Activated CD8-positive, alpha-beta memory T cell treated with anti-CD3 and anti-CD28 coated beads for 36 hours (primary cell): Measurements from ENCODE around the gene ELL. TPM values are rescaled to one million over a fixed set of nuclear protein-coding genes. Genes with fewer than 3 reads are reported as not detected.

Experiments
- CTCF ChIA-PET: fragments of 350-600 bp; sonication (Branson Sonifier 250); formaldehyde crosslinking; loops from one replicate; lab custom pipeline; 2021; ENCODE audit warnings: antibody characterized with exemption; lab: Charles Lee
- POLR2A ChIA-PET: fragments of 350-600 bp; sonication (Branson Sonifier 250); formaldehyde crosslinking; loops from one replicate; lab custom pipeline; 2021; ENCODE audit warnings: antibody characterized with exemption; lab: Charles Lee
- total RNA-seq, 2 experiments: library from RNA; stranded (reverse); gene quantifications; one replicate each; pipeline ENCODE4 v1.2.3, GENCODE V29; 2021

The ELL gene
- total RNA-seq, 2 experiments from 2014 or later = 22.6 to 24.3 TPM

- ChIA-PET POLR2A (no interaction called here), CTCF (interaction anchor here (1.8 kb wide), 1 partner anchor 56 kb away, joined by 4 read pairs; no protein-coding TSS in a partner anchor)
These were observed 16.2 kb upstream of the ELL start for GRCh38 chr19:18538115-18538514.

DNA sequence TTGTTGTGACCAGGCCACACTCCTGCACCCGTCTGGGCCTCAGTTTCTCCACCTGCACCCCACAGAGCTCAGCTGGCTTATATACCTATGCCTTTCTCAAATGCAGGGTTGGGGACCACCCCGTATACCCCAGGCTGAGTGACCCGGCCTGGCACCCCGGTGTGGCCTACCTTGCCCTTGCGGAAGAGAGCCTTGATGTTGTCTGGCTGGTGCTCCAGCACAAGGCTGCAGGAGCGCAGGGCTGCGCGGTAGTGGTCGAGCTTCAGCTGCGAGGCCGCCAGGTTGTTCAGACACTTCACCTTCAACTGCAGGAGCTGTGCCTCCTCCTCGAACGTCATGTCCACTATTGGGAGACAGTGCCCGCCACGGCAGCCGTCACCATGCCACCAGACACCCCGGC is 15.6 kb upstream of the ELL start:
- ChIA-PET CTCF (no interaction called here), POLR2A (no interaction called here)

DNA sequence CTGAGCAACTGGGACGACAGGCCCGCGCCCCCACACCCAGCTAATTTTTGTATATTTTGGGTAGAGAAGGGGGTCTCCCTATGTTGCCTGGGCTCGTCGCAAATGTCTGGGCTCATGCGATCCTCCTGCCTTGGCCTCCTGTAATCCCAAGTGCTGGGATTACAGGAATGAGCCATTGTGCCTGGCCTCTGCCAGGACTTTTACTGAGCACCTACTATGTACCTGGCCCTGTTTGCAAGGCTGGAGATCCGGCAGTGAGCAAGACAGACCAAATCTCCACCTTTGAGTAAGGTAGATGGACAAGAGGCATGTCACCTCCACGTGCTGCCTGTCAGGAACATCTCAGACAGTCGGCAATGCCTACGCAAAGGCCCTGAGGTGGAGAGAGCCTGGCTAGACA is 14.6 kb upstream of the ELL start:
- POLR2A ChIA-PET = no interaction called here
- CTCF ChIA-PET = no interaction called here

GRCh38 chr19:18533058-18533457 is 11.2 kb upstream of the ELL start:
- ChIA-PET CTCF (no interaction called here), POLR2A (no interaction called here)

- ChIA-PET POLR2A (no interaction called here), CTCF (no interaction called here)
These were observed 10.5 kb upstream of the ELL start for GRCh38 chr19:18532168-18532890.

- ChIA-PET POLR2A (interaction anchor here (0.7 kb wide), 1 partner anchor 27 kb away, joined by 6 read pairs; no protein-coding TSS in a partner anchor), CTCF (no interaction called here)
These were observed 9.6 kb upstream of the ELL start for GRCh38 chr19:18531485-18531884.

- CTCF ChIA-PET = interaction anchor here (0.6 to 1.1 kb wide), 2 partner anchors 20 to 111 kb away, joined by 3 read pairs; no protein-coding TSS in a partner anchor
- POLR2A ChIA-PET = no interaction called here
These were observed 7.9 kb upstream of the ELL start for GRCh38 chr19:18529782-18530181.

- ChIA-PET POLR2A (no interaction called here), CTCF (interaction anchor here (0.7 to 1.9 kb wide), 2 partner anchors 45 to 66 kb away, joined by 3 to 4 read pairs; partner anchors contain the start of gene UBA52)
These were observed 4.4 kb upstream of the ELL start for GRCh38 chr19:18526316-18526715.

GRCh38 chr19:18523841-18524240 is 2.0 kb upstream of the ELL start:
- ChIA-PET CTCF (interaction anchor here (1.1 kb wide), 1 partner anchor 16 kb away, joined by 3 read pairs; no protein-coding TSS in a partner anchor), POLR2A (no interaction called here)

DNA sequence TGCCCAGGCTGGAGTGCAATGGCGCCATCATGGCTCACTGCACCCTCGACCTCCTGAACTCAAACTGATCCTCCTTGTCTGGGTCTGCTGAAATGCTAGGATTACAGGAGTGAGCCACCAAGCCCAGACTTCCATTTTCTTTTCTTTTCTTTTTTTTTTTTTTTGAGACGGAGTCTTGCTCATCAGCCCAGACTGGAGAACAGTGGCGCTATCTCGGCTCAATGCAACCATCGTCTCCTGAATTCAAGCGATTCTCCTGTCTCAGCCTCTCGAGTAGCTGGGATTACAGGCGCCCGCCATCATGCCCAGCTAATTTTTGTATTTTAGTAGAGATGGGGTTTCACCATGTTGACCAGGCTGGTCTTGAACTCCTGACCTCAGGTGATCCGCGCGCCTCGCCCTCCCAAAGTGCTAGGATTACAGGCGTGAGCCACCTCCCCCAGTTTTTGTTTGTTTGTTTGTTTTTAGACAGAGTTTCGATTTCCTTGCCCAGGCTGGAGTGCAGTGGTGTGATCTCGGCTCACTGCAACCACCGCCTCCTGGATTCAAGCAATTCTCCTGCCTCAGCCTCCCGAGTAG is 1.1 kb upstream of the ELL start:
- POLR2A ChIA-PET = interaction anchor here (0.6 to 3.5 kb wide), 6 partner anchors 19 to 66 kb away, joined by 3 to 16 read pairs (median 4); partner anchors contain the start of genes FKBP8, KXD1, REX1BD and UBA52
- CTCF ChIA-PET = interaction anchor here (0.7 to 1.0 kb wide), 4 partner anchors 8 to 101 kb away, joined by 3 to 5 read pairs (median 4); no protein-coding TSS in a partner anchor

- POLR2A ChIA-PET = interaction anchor here (0.6 to 3.5 kb wide), 7 partner anchors 20 to 67 kb away, joined by 3 to 16 read pairs (median 4); partner anchors contain the start of genes FKBP8, KXD1, REX1BD and UBA52
- CTCF ChIA-PET = interaction anchor here (0.5 to 4.6 kb wide), 14 partner anchors 9 to 331 kb away, joined by 3 to 42 read pairs (median 5); partner anchors contain the start of genes FKBP8, REX1BD and UBA52
These were observed 423 bp upstream of the ELL start for GRCh38 chr19:18522124-18522861.

GRCh38 chr19:18520848-18521691 is 800 bp downstream of the ELL start:
- POLR2A ChIA-PET = interaction anchor here (0.5 to 3.5 kb wide), 7 partner anchors 25 to 175 kb away, joined by 3 to 16 read pairs (median 3); partner anchors contain the start of genes KXD1, REX1BD and UBA52
- CTCF ChIA-PET = interaction anchor here (0.6 to 4.6 kb wide), 18 partner anchors 14 to 344 kb away, joined by 3 to 42 read pairs (median 6); partner anchors contain the start of genes FKBP8, REX1BD and UBA52

DNA sequence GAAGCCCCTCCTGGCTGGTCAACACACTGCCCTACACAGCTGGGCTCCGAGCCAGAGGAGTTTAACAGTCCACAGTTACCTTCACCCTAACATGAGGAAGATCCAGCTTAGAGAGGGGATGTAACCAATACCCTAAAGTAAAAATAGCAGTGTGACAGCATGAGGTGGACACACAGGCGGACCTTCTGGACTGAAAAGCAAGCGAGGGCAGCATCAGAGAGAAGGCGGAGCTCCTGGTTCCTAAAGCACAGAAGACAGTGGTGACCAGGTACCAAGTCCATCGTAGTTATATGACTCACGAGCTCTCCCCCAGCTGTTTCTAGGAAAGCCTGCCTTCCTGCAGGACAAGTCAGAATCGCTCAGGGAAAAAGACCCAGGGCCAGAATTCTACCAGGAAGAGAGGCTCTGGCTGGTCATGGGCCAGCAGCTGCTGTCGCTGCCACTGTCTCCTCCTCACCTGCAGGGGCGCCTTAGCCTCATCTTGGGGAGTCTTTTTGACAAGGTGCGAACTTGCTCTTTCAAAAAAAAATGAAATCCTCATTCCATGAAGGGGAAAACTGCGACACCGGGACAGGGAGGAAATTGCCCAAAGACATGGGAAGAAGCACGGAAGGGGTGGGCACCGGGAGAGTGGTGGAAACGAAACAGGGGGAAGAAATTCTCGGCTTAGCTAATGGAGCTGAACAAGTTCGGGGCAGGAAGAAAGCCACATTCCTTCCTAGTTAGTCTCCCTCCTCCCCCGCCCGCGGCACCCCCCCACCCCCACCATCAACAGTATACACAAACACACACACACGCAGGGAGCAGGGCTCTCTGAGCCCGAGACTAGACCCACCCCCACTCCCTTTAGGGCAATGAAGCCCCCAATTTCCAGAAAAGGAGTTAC is 1.7 kb downstream of the ELL start:
- POLR2A ChIA-PET = interaction anchor here (0.5 to 3.5 kb wide), 4 partner anchors 38 to 174 kb away, joined by 3 to 16 read pairs (median 8); partner anchors contain the start of genes KXD1 and UBA52
- CTCF ChIA-PET = interaction anchor here (0.9 to 4.6 kb wide), 22 partner anchors 13 to 327 kb away, joined by 3 to 42 read pairs (median 6); partner anchors contain the start of genes KXD1, REX1BD, TMEM59L and UBA52

DNA sequence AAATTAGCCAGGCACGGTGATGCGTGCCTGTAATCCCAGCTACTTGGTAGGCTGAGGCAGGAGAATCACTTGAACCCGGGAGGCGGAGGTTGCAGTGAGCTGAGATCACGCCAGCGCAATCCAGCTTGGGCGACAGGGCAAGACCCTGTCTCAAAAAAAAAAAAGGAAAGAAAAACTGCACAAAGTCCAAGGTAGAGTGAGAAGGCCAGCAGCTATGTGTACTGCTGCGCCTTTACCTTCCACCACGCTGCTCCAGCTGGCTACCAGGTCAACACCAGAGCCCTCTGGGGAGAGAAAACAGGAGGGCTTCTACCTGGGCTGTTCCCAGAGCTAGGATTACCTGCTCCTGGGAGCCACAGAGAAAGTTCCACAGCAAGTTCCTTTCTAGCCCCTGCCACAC is 3.2 kb downstream of the ELL start:
- ChIA-PET POLR2A (no interaction called here), CTCF (interaction anchor here (1.2 to 4.6 kb wide), 5 partner anchors 11 to 67 kb away, joined by 3 to 42 read pairs (median 5); no protein-coding TSS in a partner anchor)

GRCh38 chr19:18517606-18518005 is 4.3 kb downstream of the ELL start:
- POLR2A ChIA-PET = no interaction called here
- CTCF ChIA-PET = interaction anchor here (1.3 to 4.6 kb wide), 5 partner anchors 10 to 66 kb away, joined by 3 to 42 read pairs (median 4); no protein-coding TSS in a partner anchor

- ChIA-PET CTCF (interaction anchor here (1.0 to 1.9 kb wide), 2 partner anchors 20 to 46 kb away, joined by 3 to 4 read pairs; no protein-coding TSS in a partner anchor), POLR2A (interaction anchor here (0.8 kb wide), 1 partner anchor 9 kb away, joined by 3 read pairs; no protein-coding TSS in a partner anchor)
These were observed 5.9 kb downstream of the ELL start for GRCh38 chr19:18515959-18516358.
